HepG2 (cell line): Measurements from ENCODE around the gene TMEM223. TPM values are rescaled to one million over a fixed set of nuclear protein-coding genes. Genes with fewer than 3 reads are reported as not detected.

Experiments
- FOXP1 ChIP-seq, 2 experiments: fragments of 450-650 bp in 1 of 2; IDR thresholded peaks; 2 replicates each; pipeline ENCODE4 v1.6.1; 2017 to 2018; ENCODE audit warnings: antibody characterized with exemption in 1 of 2
- HES4 ChIP-seq: sonication (generic); formaldehyde crosslinking; IDR thresholded peaks from 2 replicates; pipeline ENCODE4 v1.9.0; 2021; ENCODE audit warnings: mild to moderate bottlenecking, missing genetic modification reagents, borderline replicate concordance
- HMGXB4 ChIP-seq, 2 experiments: sonication (generic) in 1 of 2; formaldehyde crosslinking in 1 of 2; IDR thresholded peaks; 2 replicates each; pipeline versions ENCODE4 v1.4.0 to v1.6.1; 2018 to 2020; ENCODE audit warnings: missing genetic modification reagents in 2 of 2, borderline replicate concordance in 1 of 2, low read depth in 1 of 2, mild to moderate bottlenecking in 1 of 2, missing biosample characterization in 1 of 2
- HNF4A ChIP-seq: sonication (generic); formaldehyde crosslinking; IDR thresholded peaks from 2 replicates; pipeline ENCODE4 v1.4.0; 2020; ENCODE audit warnings: missing genetic modification reagents
- MED1 ChIP-seq: sonication (generic); formaldehyde crosslinking; IDR thresholded peaks from 2 replicates; pipeline ENCODE4 v1.4.0; 2020; ENCODE audit warnings: missing genetic modification reagents
- MTF2 ChIP-seq: sonication (generic); formaldehyde crosslinking; IDR thresholded peaks from 2 replicates; pipeline ENCODE4 v1.5.0; 2020; ENCODE audit warnings: missing genetic modification reagents, borderline replicate concordance
- NPAS2 ChIP-seq: sonication (generic); formaldehyde crosslinking; IDR thresholded peaks from 2 replicates; pipeline ENCODE4 v1.8.0; 2022; ENCODE audit warnings: mild to moderate bottlenecking, missing genetic modification reagents, borderline replicate concordance
- NRL ChIP-seq: sonication (generic); formaldehyde crosslinking; IDR thresholded peaks from 2 replicates; pipeline ENCODE4 v1.5.0; 2020; ENCODE audit warnings: missing genetic modification reagents, mild to moderate bottlenecking, moderate library complexity, borderline replicate concordance
- PHF8 ChIP-seq: sonication (generic); formaldehyde crosslinking; IDR thresholded peaks from 2 replicates; pipeline ENCODE4 v1.5.0; 2020; ENCODE audit warnings: missing genetic modification reagents
- RBM22 ChIP-seq: fragments of 200-400 bp; formaldehyde crosslinking; optimal IDR thresholded peaks from 2 replicates; pipeline ENCODE3; 2017; ENCODE audit warnings: mild to moderate bottlenecking, low read length, moderate library complexity
- SRSF1 ChIP-seq: fragments of 200-400 bp; formaldehyde crosslinking; optimal IDR thresholded peaks from 2 replicates; pipeline ENCODE3; 2017; ENCODE audit warnings: mild to moderate bottlenecking, low read depth, low read length, moderate library complexity
- ZKSCAN1 ChIP-seq: fragments of 150-350 bp; IDR thresholded peaks from 2 replicates; pipeline ENCODE4 v1.6.1; 2014; ENCODE audit warnings: low read length
- ZNF20 ChIP-seq: sonication (generic); formaldehyde crosslinking; IDR thresholded peaks from 2 replicates; pipeline ENCODE4 v1.4.0; 2020; ENCODE audit warnings: mild to moderate bottlenecking, moderate library complexity, missing genetic modification reagents
- ZNF251 ChIP-seq: sonication (generic); formaldehyde crosslinking; IDR thresholded peaks from 2 replicates; pipeline ENCODE4 v1.9.0; 2021; ENCODE audit warnings: mild to moderate bottlenecking, missing genetic modification reagents
- ZNF652 ChIP-seq: IDR thresholded peaks from 2 replicates; pipeline ENCODE4 v1.6.1; 2016; ENCODE audit warnings: low read depth, borderline replicate concordance
- polyA plus RNA-seq, 8 experiments: library from polyadenylated mRNA; depleted of rRNA in 3 of 8; stranded (reverse) in 7 of 8; unstranded in 1 of 8; fragments of >200 nt; fragmentation: Illumina TruSeq in 4 of 8; extraction: Trizol in 4 of 8; gene quantifications; 2 replicates each; pipeline versions ENCODE4 v1.2.1 to v1.2.3, GENCODE V29; 2011 to 2016; ENCODE audit warnings: low read depth in 4 of 8, missing spikeins in 1 of 8, mixed read lengths in 1 of 8; ENCODE audit not compliant: insufficient read depth in 1 of 8
- total RNA-seq, 5 experiments: library from RNA; depleted of rRNA; stranded (reverse); fragments of >200 nt; fragmentation: Illumina TruSeq; extraction: Trizol; gene quantifications; 2 replicates each; pipeline ENCODE4 v1.2.3, GENCODE V29; 2016; ENCODE audit warnings: low read depth in 1 of 5
- TF ChIP-seq, protein P1 (sequence below): sonication (generic); formaldehyde crosslinking; IDR thresholded peaks from 2 replicates; pipeline ENCODE4 v1.4.0; 2020; ENCODE audit warnings: missing genetic modification reagents
- TF ChIP-seq, protein P2 (sequence below): sonication (generic); formaldehyde crosslinking; IDR thresholded peaks from 2 replicates; pipeline ENCODE4 v1.4.0; 2020; ENCODE audit warnings: mild to moderate bottlenecking, missing genetic modification reagents

Gene TMEM223
- total and polyA plus RNA-seq, 2 of the 13 experiments (the other 11 are each of a cell fraction or from before 2014, with no cell fraction given): 19.5 to 24.9 TPM

- TF ChIP-seq HMGXB4 (CRISPR knock-in tag; IDR thresholded peaks at IDR 0.05; ENCODE audit: borderline replicate concordance in 1 of 2, low read depth in 1 of 2): peak; percentile 73 to 88
- no peak for TF ChIP-seq ZNF20 (CRISPR knock-in tag)
- no peak for TF ChIP-seq ZKSCAN1
- TF ChIP-seq, protein P1, sequence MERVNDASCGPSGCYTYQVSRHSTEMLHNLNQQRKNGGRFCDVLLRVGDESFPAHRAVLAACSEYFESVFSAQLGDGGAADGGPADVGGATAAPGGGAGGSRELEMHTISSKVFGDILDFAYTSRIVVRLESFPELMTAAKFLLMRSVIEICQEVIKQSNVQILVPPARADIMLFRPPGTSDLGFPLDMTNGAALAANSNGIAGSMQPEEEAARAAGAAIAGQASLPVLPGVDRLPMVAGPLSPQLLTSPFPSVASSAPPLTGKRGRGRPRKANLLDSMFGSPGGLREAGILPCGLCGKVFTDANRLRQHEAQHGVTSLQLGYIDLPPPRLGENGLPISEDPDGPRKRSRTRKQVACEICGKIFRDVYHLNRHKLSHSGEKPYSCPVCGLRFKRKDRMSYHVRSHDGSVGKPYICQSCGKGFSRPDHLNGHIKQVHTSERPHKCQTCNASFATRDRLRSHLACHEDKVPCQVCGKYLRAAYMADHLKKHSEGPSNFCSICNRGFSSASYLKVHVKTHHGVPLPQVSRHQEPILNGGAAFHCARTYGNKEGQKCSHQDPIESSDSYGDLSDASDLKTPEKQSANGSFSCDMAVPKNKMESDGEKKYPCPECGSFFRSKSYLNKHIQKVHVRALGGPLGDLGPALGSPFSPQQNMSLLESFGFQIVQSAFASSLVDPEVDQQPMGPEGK (CRISPR knock-in tag): peak; percentile 76
- TF ChIP-seq ZNF251: 0 out of 2 replicates have a peak, but pooled peaks have one; percentile 34
- TF ChIP-seq NRL (CRISPR knock-in tag): peak; percentile 71; the same call in 1 of the 2 replicates
- TF ChIP-seq SRSF1: peak; percentile 96
- peak; percentile 98 for TF ChIP-seq PHF8 (CRISPR knock-in tag)
- TF ChIP-seq HNF4A (CRISPR knock-in tag): no peak
- no peak for TF ChIP-seq NPAS2 (CRISPR knock-in tag)
- TF ChIP-seq MED1 (CRISPR knock-in tag): peak; percentile 70
- TF ChIP-seq ZNF652 (CRISPR knock-in tag): no peak
- TF ChIP-seq, protein P2, sequence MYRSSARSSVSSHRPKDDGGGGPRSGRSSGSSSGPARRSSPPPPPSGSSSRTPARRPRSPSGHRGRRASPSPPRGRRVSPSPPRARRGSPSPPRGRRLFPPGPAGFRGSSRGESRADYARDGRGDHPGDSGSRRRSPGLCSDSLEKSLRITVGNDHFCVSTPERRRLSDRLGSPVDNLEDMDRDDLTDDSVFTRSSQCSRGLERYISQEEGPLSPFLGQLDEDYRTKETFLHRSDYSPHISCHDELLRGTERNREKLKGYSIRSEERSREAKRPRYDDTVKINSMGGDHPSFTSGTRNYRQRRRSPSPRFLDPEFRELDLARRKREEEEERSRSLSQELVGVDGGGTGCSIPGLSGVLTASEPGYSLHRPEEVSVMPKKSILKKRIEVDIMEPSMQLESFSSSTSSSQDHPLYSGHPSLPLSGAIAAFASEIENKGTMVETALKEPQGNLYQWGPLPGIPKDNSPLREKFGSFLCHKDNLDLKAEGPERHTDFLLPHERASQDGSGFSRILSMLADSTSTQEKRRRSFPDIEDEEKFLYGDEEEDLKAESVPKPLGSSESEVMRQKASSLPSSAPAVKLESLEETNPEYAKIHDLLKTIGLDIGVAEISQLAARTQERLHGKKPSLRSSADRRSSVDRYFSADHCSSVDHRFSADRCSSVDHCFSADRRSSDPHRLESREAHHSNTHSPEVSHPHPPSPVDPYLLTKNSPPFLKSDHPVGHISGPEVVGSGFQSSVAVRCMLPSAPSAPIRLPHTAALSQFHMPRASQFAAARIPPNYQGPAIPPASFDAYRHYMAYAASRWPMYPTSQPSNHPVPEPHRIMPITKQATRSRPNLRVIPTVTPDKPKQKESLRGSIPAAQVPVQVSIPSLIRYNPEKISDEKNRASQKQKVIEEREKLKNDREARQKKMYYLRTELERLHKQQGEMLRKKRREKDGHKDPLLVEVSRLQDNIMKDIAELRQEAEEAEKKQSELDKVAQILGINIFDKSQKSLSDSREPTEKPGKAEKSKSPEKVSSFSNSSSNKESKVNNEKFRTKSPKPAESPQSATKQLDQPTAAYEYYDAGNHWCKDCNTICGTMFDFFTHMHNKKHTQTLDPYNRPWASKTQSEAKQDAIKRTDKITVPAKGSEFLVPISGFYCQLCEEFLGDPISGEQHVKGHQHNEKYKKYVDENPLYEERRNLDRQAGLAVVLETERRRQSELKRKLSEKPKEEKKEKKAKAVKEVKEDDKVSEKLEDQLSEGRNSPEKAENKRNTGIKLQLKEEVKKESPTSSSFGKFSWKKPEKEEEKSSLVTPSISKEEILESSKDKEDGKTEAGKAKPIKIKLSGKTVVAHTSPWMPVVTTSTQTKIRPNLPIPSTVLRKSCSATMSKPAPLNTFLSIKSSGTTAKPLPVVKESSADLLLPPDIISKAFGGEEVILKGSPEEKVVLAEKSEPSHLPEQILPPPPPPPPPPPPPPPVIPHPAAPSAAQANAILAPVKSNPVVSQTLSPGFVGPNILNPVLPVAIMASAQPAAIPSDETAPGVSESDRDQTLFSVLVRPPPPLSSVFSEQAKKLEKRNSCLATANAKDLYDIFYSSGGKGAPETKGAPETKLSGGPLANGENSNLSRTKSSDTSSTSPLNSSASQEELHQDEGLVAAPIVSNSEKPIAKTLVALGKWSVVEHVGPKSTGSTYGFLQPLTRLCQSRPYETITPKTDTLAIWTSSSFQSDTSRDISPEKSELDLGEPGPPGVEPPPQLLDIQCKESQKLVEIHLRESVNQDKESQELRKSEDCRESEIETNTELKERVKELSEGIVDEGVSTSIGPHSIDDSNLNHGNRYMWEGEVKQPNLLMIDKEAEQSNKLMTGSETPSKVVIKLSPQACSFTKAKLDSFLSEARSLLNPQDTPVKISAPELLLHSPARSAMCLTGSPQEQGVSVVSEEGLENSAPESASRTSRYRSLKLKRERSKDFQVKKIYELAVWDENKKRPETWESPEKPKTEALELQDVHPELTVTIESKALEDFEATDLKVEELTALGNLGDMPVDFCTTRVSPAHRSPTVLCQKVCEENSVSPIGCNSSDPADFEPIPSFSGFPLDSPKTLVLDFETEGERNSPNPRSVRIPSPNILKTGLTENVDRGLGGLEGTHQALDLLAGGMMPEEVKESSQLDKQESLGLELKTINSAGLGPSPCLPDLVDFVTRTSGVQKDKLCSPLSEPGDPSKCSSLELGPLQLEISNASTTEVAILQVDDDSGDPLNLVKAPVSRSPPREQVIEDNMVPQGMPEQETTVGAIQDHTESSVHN (CRISPR knock-in tag): peak; percentile 90; the same call in 1 of the 2 replicates
- peak; percentile 95 for TF ChIP-seq HES4 (CRISPR knock-in tag)
- TF ChIP-seq FOXP1 (IDR thresholded peaks at IDR 0.05): no peak
- TF ChIP-seq FOXP1 (CRISPR knock-in tag; IDR thresholded peaks at IDR 0.05): no peak
- peak; percentile 64 for TF ChIP-seq RBM22
- no peak for TF ChIP-seq MTF2 (CRISPR knock-in tag)
Measured at GRCh38 chr11:62805076-62805892, 13.5 kb upstream of the TMEM223 start, which contains the start of gene NXF1 (continued).
